ENCODE measurements around the gene ITPA. TPM values are rescaled to one million over a fixed set of nuclear protein-coding genes. Genes with fewer than 3 reads are reported as not detected.

The ITPA gene
- total and polyA plus RNA-seq, 12 donors = 15.8 to 53.6 (median 22.9) TPM

DNA sequence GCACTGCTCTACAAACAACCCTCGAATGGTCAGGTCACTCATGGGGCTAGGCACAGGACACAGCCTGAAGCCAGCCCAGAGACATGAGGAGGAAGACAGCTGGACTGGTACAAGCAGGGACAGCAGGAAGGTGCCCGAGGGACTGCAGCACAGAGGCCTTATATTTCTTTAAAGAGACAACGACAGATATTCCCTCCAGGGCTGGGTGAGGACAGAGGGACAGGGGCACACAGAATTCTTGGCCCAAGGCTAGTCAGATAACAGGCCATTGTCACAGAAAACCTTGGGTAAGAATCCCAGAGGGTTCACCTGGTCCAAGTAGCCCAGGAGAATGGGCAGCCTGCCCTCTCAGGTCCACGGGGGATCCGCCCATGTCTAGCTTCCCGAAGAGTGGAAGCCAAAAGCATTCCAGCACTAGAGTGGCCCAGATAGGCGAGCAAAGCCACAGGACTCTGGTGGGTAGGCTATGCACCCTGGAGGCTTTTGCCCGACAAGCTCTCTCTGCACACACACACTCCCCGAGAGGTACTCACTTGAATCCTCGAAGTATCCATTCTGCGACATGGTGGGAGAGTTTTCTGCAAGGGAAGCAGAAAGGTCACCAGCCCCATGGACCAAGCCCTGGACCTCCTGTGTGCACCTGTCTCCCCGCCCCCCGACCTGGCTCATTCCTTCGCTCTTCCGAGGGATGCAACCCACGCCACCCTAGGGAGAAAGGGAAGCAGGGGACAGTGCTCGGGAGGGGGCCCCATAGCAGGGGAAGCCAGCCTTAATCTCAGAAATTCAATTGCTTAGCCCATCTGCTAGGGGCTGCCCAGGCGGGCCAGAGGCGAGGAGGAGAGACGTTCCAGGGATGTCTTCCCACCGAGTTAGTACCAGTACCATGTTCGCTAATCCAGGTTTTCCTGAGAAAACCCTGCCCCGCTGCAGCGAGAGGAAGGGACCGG, 28.0 kb downstream of the ITPA start:
- DNase-seq (no peak), ATAC-seq (no peak)
- H3K4me1 ChIP-seq = peaks cover 9 to 26% (median 22%) of the 10 kb centered on the region in 9 donors
- H3K36me3 ChIP-seq = no peaks in the 10 kb centered on the region
- TF ChIP-seq, protein P1, sequence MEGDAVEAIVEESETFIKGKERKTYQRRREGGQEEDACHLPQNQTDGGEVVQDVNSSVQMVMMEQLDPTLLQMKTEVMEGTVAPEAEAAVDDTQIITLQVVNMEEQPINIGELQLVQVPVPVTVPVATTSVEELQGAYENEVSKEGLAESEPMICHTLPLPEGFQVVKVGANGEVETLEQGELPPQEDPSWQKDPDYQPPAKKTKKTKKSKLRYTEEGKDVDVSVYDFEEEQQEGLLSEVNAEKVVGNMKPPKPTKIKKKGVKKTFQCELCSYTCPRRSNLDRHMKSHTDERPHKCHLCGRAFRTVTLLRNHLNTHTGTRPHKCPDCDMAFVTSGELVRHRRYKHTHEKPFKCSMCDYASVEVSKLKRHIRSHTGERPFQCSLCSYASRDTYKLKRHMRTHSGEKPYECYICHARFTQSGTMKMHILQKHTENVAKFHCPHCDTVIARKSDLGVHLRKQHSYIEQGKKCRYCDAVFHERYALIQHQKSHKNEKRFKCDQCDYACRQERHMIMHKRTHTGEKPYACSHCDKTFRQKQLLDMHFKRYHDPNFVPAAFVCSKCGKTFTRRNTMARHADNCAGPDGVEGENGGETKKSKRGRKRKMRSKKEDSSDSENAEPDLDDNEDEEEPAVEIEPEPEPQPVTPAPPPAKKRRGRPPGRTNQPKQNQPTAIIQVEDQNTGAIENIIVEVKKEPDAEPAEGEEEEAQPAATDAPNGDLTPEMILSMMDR (IDR thresholded peaks at IDR 0.05) = no peak
- intact Hi-C loops (cut with DNase I) = no loop called here
- H3K9me3 ChIP-seq = no peaks in the 10 kb centered on the region
- peak overlapping the region in 5 of 10 donors; percentile 61 to 80 (median 74) for H3K4me3 ChIP-seq
- 59 to 62% methylated on average over 25 of the region's 25 CpGs for WGBS, 2 donors
- H3K27ac ChIP-seq = no peak overlapping the region
- H3K27me3 ChIP-seq = peaks cover 18 to 70% (median 50%) of the 10 kb centered on the region in 7 donors

DNA sequence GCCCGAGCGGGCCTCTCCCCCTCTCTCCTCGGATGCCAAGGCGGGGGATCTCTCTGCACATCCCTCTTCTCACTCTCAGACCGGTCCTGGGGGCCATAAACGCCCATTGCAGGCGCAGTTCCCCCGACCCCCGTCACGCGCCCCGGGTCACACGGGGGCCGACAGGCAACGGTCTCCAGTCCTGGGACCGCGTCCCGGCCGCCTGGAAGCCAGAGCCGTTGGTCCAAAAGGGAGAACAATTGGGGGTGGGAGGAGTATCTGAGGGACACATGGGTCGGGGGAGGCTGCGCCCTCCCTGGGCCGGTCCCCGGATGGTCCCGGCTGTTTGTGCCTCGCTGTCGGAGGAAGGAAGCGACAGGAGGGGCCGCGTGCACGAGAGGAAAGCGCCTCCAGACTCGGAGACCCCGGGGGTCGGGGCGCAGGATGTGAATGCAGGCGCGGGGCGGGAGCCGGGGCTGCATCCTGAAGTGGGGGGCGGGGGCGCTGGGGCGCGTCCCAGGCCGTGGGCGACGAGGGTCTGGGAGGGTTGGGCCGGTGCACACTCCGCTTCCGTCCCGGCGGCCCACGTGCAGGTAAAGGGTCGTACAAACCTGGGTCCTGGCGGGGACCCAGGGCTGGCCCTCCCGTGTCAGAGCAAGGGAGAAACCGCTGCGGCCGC, 28.8 kb downstream of the ITPA start:
- TF ChIP-seq, protein P1 (IDR thresholded peaks at IDR 0.05) = no peak
- 4% methylated on average over 53 to 59 of the region's 59 CpGs for WGBS, 2 donors

DNA sequence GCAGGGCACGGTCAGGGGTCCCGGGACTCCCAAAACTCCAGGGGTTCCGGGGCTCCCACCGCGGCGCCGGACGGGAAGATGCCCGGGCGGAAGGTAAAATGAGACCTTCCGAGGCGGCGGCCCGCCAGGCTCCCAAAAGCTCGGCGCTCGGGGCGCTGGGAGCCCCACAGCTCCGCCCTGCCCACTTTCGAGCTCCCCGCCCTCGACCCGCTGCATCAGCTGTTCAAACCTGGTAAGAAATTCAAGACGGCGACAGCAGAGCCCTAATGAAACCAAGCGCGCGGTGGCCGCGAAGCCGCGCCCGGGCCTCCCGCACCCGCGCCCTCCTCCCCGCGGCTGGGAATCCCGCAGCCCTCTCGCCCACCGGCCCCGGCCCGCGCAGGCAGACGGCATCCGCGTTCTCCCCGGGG, 29.3 kb downstream of the ITPA start:
- H3K27me3 ChIP-seq = peaks cover 18 to 70% (median 50%) of the 10 kb centered on the region in 7 donors
- H3K4me1 ChIP-seq = peaks cover 9 to 26% (median 22%) of the 10 kb centered on the region in 9 donors
- intact Hi-C loops (cut with DNase I) = no loop called here
- ATAC-seq (peak in 1 of 8 donors; percentile 11), DNase-seq (peak in 1 of 2 donors; percentile 25)
- peak overlapping the region; percentile 51 to 80 (median 68) for H3K4me3 ChIP-seq
- H3K27ac ChIP-seq = no peak overlapping the region
- WGBS, 2 donors = 0% methylated on average over 43 to 44 of the region's 48 CpGs
- TF ChIP-seq, protein P1 (IDR thresholded peaks at IDR 0.05) = no peak
- no peaks in the 10 kb centered on the region for H3K9me3 ChIP-seq
- H3K36me3 ChIP-seq = no peaks in the 10 kb centered on the region

More for the DNA sequence above, 28.8 kb downstream of the ITPA start:
- H3K27ac ChIP-seq = no peak overlapping the region
- H3K4me3 ChIP-seq = peak overlapping the region; percentile 51 to 80 (median 68)
- intact Hi-C loops (cut with DNase I) = no loop called here
- no peaks in the 10 kb centered on the region for H3K9me3 ChIP-seq
- H3K27me3 ChIP-seq = peaks cover 18 to 70% (median 50%) of the 10 kb centered on the region in 7 donors
- peaks cover 9 to 26% (median 22%) of the 10 kb centered on the region in 9 donors for H3K4me1 ChIP-seq
- no peaks in the 10 kb centered on the region for H3K36me3 ChIP-seq
- ATAC-seq = peak in 1 of 8 donors; percentile 3
- no peak for DNase-seq

Data from heart right ventricle (tissue), 16 donors.